ENCODE results near the gene TOE1. TPM values are rescaled to one million over a fixed set of nuclear protein-coding genes. Genes with fewer than 3 reads are reported as not detected.

The TOE1 gene
- polyA plus RNA-seq, 3 donors, result 3.9 to 8.1 (median 5.8) TPM

DNA sequence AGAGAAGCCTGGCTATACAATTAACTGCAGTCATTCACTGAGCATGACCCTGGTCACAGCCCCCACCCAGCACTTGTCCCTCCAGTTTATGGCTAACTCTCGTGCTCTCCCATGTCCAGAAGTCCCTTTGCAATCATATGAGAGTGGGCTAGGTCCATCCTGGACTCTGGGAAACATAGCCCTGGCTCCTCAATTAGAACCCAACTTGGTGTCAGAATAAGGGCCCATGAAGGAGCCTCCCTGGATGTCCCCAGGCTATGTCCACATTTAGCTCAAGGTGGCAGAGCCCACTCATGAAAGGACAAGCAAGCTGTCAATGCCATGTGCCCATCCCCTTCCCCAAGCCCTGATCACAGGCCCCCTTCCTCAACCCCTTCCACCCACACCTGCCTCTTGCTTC lies 40.7 kb upstream of the TOE1 start:
- Histone ChIP-seq H2AFZ (ENCODE audit: insufficient read depth, low read depth, low read length, poor library complexity, severe bottlenecking) (no peak overlapping the region), H3K4me3 (replicated peaks in 1 of 3; ENCODE audit: low read depth in 2 of 3, low read length in 3 of 3) (no peak overlapping the region), H4K20me1 (ENCODE audit: insufficient read depth, low read length) (no peaks in the 10 kb centered on the region), H3K27me3 (ENCODE audit: control insufficient read depth in 2 of 2, insufficient read depth in 2 of 2, low read length in 2 of 2) (no peaks in the 10 kb centered on the region), H3K79me2 (ENCODE audit: insufficient read depth, low read length) (no peaks in the 10 kb centered on the region), H3K36me3 (replicated peaks in 1 of 2; ENCODE audit: control insufficient read depth in 1 of 2, insufficient read depth in 2 of 2, low read length in 2 of 2) (no peaks in the 10 kb centered on the region), H3K9me3 (replicated peaks in 1 of 2; ENCODE audit: control insufficient read depth in 1 of 2, insufficient read depth in 1 of 2, low read length in 2 of 2) (no peaks in the 10 kb centered on the region), H3K27ac (ENCODE audit: low read depth in 1 of 2, low read length in 2 of 2) (no peak overlapping the region), H3K9ac (ENCODE audit: insufficient read depth, low read length, poor library complexity, severe bottlenecking) (no peak overlapping the region), H3K4me2 (replicated peaks; ENCODE audit: extremely low read depth, low read length, poor library complexity, severe bottlenecking) (no peak overlapping the region), H3K4me1 (ENCODE audit: control insufficient read depth in 1 of 2, insufficient read depth in 2 of 2, low read length in 2 of 2) (peaks cover 8 to 11% of the 10 kb centered on the region in 2 donors)
- Mint-ChIP-seq H3K27me3 (ENCODE audit: low read depth in 3 of 3) (peaks cover 0 to 6% (median 6%) of the 10 kb centered on the region in 3 donors), H3K4me3 (no peak overlapping the region), H3K4me1 (peaks cover 4% of the 10 kb centered on the region), H3K36me3 (no peaks in the 10 kb centered on the region), H3K9me3 (peaks cover 0 to 3% (median under 1%) of the 10 kb centered on the region in 7 donors), H3K27ac (no peak overlapping the region)
- intact Hi-C loops (cut with micrococcal nuclease), result loop anchor here in 1 of 2 donors (1.0 kb wide), 1 partner anchor 284 kb away; no protein-coding TSS in a partner anchor
- WGBS (ENCODE audit: insufficient coverage), result no CpG with 5 or more reads among the region's 1 CpG
- TF ChIP-seq, protein P1, sequence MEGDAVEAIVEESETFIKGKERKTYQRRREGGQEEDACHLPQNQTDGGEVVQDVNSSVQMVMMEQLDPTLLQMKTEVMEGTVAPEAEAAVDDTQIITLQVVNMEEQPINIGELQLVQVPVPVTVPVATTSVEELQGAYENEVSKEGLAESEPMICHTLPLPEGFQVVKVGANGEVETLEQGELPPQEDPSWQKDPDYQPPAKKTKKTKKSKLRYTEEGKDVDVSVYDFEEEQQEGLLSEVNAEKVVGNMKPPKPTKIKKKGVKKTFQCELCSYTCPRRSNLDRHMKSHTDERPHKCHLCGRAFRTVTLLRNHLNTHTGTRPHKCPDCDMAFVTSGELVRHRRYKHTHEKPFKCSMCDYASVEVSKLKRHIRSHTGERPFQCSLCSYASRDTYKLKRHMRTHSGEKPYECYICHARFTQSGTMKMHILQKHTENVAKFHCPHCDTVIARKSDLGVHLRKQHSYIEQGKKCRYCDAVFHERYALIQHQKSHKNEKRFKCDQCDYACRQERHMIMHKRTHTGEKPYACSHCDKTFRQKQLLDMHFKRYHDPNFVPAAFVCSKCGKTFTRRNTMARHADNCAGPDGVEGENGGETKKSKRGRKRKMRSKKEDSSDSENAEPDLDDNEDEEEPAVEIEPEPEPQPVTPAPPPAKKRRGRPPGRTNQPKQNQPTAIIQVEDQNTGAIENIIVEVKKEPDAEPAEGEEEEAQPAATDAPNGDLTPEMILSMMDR (IDR thresholded peaks at IDR 0.05), result no peak
- no peak for DNase-seq

DNA sequence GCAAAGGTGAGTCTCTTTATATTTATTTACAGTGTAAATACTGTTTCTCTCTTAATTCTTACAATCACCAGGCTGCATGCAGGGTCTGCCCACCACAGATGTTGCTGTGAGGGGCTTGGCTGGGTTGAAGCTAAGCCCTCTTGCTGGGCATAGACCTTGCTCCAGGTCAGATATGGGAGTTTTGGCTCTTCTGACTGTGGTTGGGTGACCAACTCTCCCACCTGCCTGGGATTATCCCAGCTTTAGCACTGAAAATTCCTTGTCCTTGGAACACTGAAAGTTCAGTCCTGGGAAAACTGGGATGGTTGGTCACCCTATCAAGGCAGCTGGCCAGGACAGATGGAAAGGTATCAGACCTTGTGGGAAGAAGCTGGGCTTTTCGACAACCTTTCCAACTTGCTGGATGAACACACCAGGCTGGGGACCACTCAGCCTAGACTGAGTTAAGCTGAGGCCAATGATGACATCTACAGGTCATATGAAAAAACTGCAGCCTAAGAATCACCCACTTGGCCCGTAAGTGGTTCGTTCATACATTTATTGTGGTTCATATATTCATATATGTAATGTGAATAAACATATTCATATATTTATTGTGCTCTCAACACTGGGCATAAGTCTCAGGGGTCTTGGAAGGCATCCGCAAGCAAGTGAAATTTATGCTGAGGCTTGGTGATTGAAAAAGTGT lies 39.8 kb upstream of the TOE1 start:
- peaks cover 10% of the 10 kb centered on the region for H3K4me1 Mint-ChIP-seq
- Histone ChIP-seq H3K9ac (ENCODE audit: insufficient read depth, low read length, poor library complexity, severe bottlenecking) (no peak overlapping the region), H3K4me1 (ENCODE audit: control insufficient read depth in 1 of 2, insufficient read depth in 2 of 2, low read length in 2 of 2) (peaks cover 15 to 18% of the 10 kb centered on the region in 2 donors), H3K79me2 (ENCODE audit: insufficient read depth, low read length) (no peaks in the 10 kb centered on the region), H4K20me1 (ENCODE audit: insufficient read depth, low read length) (no peaks in the 10 kb centered on the region), H3K36me3 (replicated peaks in 1 of 2; ENCODE audit: control insufficient read depth in 1 of 2, insufficient read depth in 2 of 2, low read length in 2 of 2) (no peaks in the 10 kb centered on the region), H3K9me3 (replicated peaks in 1 of 2; ENCODE audit: control insufficient read depth in 1 of 2, insufficient read depth in 1 of 2, low read length in 2 of 2) (no peaks in the 10 kb centered on the region), H3K4me3 (replicated peaks in 1 of 3; ENCODE audit: low read depth in 2 of 3, low read length in 3 of 3) (no peak overlapping the region), H3K27me3 (ENCODE audit: control insufficient read depth in 2 of 2, insufficient read depth in 2 of 2, low read length in 2 of 2) (no peaks in the 10 kb centered on the region), H2AFZ (ENCODE audit: insufficient read depth, low read depth, low read length, poor library complexity, severe bottlenecking) (no peak overlapping the region), H3K4me2 (replicated peaks; ENCODE audit: extremely low read depth, low read length, poor library complexity, severe bottlenecking) (no peak overlapping the region), H3K27ac (ENCODE audit: low read depth in 1 of 2, low read length in 2 of 2) (no peak overlapping the region)
- TF ChIP-seq, protein P1 (IDR thresholded peaks at IDR 0.05), result peak; percentile 75
- intact Hi-C loops (cut with micrococcal nuclease), result loop anchor here (1.0 to 10.0 kb wide), 6 partner anchors 281 to 568 kb away; partner anchors contain the start of genes NASP (in 1 of the 2), RNU5D-1 (in 1 of the 2) and RPS8 (in 1 of the 2)
- no peaks in the 10 kb centered on the region for H3K9me3 Mint-ChIP-seq
- DNase-seq, result peak; percentile 46 to 65 (median 62)
- no peaks in the 10 kb centered on the region for H3K36me3 Mint-ChIP-seq
- WGBS (ENCODE audit: insufficient coverage), result 0% methylated on average over 1 of the region's 4 CpGs
- no peak overlapping the region for H3K27ac Mint-ChIP-seq
- no peak overlapping the region for H3K4me3 Mint-ChIP-seq
- peaks cover 0 to 6% (median 5%) of the 10 kb centered on the region in 3 donors for H3K27me3 Mint-ChIP-seq (ENCODE audit: low read depth in 3 of 3)
